K562 (cell line): ENCODE data around the gene FUZ.

Source experiments
- GABPA ChIP-seq: fragments of 200-800 bp; sonication (Bioruptor generic); conservative IDR thresholded peaks from 2 replicates; pipeline ENCODE4 v1.6.1; 2016; ENCODE audit warnings: low read depth, missing genetic modification characterization, missing compliant biosample characterization
- GATAD2A ChIP-seq: fragments of 450-650 bp; IDR thresholded peaks from 2 replicates; pipeline ENCODE4 v1.6.1; 2017
- RUNX1 ChIP-seq: sonication (generic); IDR thresholded peaks from 2 replicates; pipeline ENCODE4 v1.6.1; 2016; ENCODE audit warnings: antibody characterized with exemption, low read depth
- YY1 ChIP-seq, 3 experiments: IDR thresholded peaks; 2 replicates each; pipeline ENCODE4 v1.6.1; 2011; ENCODE audit warnings: low read length in 2 of 3, mild to moderate bottlenecking in 2 of 3, moderate library complexity in 2 of 3, borderline replicate concordance in 1 of 3, control low read depth in 1 of 3, low read depth in 1 of 3; ENCODE audit not compliant: insufficient read depth in 3 of 3, insufficient replicate concordance in 2 of 3, control insufficient read depth in 1 of 3, insufficient read length in 1 of 3; ENCODE audit errors: extremely low read depth in 1 of 3
- ZEB2 ChIP-seq: fragments of 450-650 bp; IDR thresholded peaks from 2 replicates; pipeline ENCODE4 v1.6.1; 2016
- ZNF253 ChIP-seq: fragments of 250-450 bp; sonication (Bioruptor Pico); conservative IDR thresholded peaks from 2 replicates; pipeline ENCODE4 v1.6.1; 2021; ENCODE audit warnings: mild to moderate bottlenecking
- ZNF696 ChIP-seq: fragments of 250-450 bp; sonication (Bioruptor Pico); conservative IDR thresholded peaks from 2 replicates; pipeline ENCODE4 v1.4.0; 2020; ENCODE audit warnings: mild to moderate bottlenecking, moderate library complexity
- TF ChIP-seq, protein P1 (sequence below): sonication (generic); formaldehyde crosslinking; IDR thresholded peaks from 2 replicates; pipeline ENCODE4 v1.9.0; 2022; ENCODE audit warnings: mild to moderate bottlenecking, missing genetic modification reagents
- TF ChIP-seq, protein P2 (sequence below): sonication (generic); formaldehyde crosslinking; IDR thresholded peaks from 2 replicates; pipeline ENCODE4 v1.8.1; 2023; ENCODE audit warnings: mild to moderate bottlenecking, missing genetic modification reagents, moderate library complexity
- TF ChIP-seq, protein P3 (sequence below): sonication (generic); formaldehyde crosslinking; IDR thresholded peaks from 2 replicates; pipeline ENCODE4 v1.4.0; 2020; ENCODE audit warnings: mild to moderate bottlenecking, missing genetic modification reagents
- TF ChIP-seq, protein P4 (sequence below): fragments of 450-650 bp; formaldehyde crosslinking; IDR thresholded peaks from 2 replicates; pipeline ENCODE4 v1.4.0; 2022; ENCODE audit warnings: mild to moderate bottlenecking, moderate library complexity
- TF ChIP-seq, protein P5 (sequence below): fragments of 250-450 bp; sonication (Bioruptor Pico); IDR thresholded peaks from 2 replicates; pipeline ENCODE4 v1.4.0; 2020; ENCODE audit warnings: mild to moderate bottlenecking

DNA sequence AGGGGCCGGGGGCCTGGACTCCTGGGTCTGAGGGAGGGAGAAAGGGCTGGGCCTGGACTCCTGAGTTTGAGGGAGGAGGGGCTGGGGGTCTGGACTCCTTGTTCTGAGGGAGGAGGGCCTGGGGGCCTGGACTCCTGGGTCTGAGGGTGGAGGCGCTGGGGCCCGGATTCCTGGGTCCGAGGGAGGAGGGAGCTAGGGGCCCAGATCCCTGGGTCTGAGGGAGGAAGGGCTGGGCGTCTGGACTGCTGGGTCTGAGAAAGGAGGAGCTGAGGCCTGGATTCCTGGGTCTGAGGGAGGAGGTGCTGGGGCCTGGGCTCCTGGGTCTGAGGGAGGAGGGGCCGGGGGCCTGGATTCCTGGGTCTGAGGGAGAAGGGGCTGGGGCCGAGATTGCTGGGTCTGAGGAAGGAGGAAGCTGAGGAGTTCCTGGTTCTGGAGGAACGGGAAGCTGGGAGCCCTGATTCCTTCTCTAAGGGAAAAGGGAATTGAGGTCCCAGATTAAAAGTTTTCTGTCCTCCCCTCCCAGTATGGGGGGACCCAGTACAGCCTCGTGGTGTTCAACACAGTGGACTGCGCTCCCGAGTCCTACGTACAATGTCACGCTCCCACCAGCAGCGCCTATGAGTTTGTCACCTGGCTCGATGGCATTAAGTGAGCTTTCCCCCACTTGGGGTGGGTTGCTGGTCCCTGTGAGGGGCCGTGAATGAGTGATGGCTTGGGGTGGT is 5.7 kb upstream of the FUZ start:
- TF ChIP-seq, protein P1, sequence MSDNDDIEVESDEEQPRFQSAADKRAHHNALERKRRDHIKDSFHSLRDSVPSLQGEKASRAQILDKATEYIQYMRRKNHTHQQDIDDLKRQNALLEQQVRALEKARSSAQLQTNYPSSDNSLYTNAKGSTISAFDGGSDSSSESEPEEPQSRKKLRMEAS (CRISPR knock-in tag) = no peak
- TF ChIP-seq ZNF253 (no peak), GABPA (tag) (no peak), RUNX1 (no peak), ZEB2 (no peak), YY1 (IDR thresholded peaks at IDR 0.05; ENCODE audit: borderline replicate concordance in 1 of 3, control insufficient read depth in 1 of 3, extremely low read depth in 1 of 3, insufficient read depth in 3 of 3, insufficient read length in 1 of 3, insufficient replicate concordance in 2 of 3, low read depth in 1 of 3, low read length in 2 of 3) (no peak), ZNF696 (no peak), GATAD2A (no peak)
- TF ChIP-seq, protein P2, sequence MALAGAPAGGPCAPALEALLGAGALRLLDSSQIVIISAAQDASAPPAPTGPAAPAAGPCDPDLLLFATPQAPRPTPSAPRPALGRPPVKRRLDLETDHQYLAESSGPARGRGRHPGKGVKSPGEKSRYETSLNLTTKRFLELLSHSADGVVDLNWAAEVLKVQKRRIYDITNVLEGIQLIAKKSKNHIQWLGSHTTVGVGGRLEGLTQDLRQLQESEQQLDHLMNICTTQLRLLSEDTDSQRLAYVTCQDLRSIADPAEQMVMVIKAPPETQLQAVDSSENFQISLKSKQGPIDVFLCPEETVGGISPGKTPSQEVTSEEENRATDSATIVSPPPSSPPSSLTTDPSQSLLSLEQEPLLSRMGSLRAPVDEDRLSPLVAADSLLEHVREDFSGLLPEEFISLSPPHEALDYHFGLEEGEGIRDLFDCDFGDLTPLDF (CRISPR knock-in tag) = no peak
- TF ChIP-seq, protein P3, sequence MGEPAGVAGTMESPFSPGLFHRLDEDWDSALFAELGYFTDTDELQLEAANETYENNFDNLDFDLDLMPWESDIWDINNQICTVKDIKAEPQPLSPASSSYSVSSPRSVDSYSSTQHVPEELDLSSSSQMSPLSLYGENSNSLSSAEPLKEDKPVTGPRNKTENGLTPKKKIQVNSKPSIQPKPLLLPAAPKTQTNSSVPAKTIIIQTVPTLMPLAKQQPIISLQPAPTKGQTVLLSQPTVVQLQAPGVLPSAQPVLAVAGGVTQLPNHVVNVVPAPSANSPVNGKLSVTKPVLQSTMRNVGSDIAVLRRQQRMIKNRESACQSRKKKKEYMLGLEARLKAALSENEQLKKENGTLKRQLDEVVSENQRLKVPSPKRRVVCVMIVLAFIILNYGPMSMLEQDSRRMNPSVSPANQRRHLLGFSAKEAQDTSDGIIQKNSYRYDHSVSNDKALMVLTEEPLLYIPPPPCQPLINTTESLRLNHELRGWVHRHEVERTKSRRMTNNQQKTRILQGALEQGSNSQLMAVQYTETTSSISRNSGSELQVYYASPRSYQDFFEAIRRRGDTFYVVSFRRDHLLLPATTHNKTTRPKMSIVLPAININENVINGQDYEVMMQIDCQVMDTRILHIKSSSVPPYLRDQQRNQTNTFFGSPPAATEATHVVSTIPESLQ = no peak
- TF ChIP-seq, protein P4, sequence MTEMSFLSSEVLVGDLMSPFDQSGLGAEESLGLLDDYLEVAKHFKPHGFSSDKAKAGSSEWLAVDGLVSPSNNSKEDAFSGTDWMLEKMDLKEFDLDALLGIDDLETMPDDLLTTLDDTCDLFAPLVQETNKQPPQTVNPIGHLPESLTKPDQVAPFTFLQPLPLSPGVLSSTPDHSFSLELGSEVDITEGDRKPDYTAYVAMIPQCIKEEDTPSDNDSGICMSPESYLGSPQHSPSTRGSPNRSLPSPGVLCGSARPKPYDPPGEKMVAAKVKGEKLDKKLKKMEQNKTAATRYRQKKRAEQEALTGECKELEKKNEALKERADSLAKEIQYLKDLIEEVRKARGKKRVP (CRISPR knock-in tag) = no peak
- TF ChIP-seq, protein P5, sequence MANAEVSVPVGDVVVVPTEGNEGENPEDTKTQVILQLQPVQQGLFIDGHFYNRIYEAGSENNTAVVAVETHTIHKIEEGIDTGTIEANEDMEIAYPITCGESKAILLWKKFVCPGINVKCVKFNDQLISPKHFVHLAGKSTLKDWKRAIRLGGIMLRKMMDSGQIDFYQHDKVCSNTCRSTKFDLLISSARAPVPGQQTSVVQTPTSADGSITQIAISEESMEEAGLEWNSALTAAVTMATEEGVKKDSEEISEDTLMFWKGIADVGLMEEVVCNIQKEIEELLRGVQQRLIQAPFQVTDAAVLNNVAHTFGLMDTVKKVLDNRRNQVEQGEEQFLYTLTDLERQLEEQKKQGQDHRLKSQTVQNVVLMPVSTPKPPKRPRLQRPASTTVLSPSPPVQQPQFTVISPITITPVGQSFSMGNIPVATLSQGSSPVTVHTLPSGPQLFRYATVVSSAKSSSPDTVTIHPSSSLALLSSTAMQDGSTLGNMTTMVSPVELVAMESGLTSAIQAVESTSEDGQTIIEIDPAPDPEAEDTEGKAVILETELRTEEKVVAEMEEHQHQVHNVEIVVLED (CRISPR knock-in tag) = no peak
